Astrocyte (in vitro differentiated cells and primary cell): ENCODE results near the gene SVOPL. TPM values are rescaled to one million over a fixed set of nuclear protein-coding genes. Genes with fewer than 3 reads are reported as not detected.

Experiments
- DNase-seq: peaks from one replicate; pipeline ENCODE4 v3.0.0-alpha.2; 2010; ENCODE audit warnings: low read depth
- FAIRE-seq: peaks from 2 replicates; lab custom pipeline; 2011; peaks lifted over from hg19 to GRCh38; lab: Jason Lieb, UNC
- H2AFZ ChIP-seq: 2 replicates; pipeline ENCODE4 v1.6.0; 2012; ENCODE audit warnings: low read depth, low read length, inconsistent platforms
- H3K27ac ChIP-seq: 2 replicates; pipeline ENCODE4 v1.5.1; 2011; ENCODE audit warnings: low read depth, low read length, inconsistent platforms
- H3K27me3 ChIP-seq: 2 replicates; pipeline ENCODE4 v1.6.0; 2011; ENCODE audit warnings: low read length, inconsistent platforms; ENCODE audit not compliant: insufficient read depth
- H3K36me3 ChIP-seq: 2 replicates; pipeline ENCODE4 v1.5.1; 2011; ENCODE audit warnings: low read length, inconsistent platforms; ENCODE audit not compliant: insufficient read depth
- H3K4me1 ChIP-seq: 2 replicates; pipeline ENCODE4 v1.5.1; 2011; ENCODE audit warnings: low read length, inconsistent platforms; ENCODE audit not compliant: insufficient read depth
- H3K4me2 ChIP-seq: 2 replicates; pipeline ENCODE4 v1.6.0; 2012; ENCODE audit warnings: low read length, inconsistent platforms
- H3K4me3 ChIP-seq: 2 replicates; pipeline ENCODE4 v1.5.1; 2011; ENCODE audit warnings: low read depth, mild to moderate bottlenecking, low read length, inconsistent platforms; ENCODE audit not compliant: insufficient read depth
- H3K79me2 ChIP-seq: 2 replicates; pipeline ENCODE4 v1.6.0; 2012; ENCODE audit warnings: mild to moderate bottlenecking, low read length, inconsistent platforms; ENCODE audit not compliant: insufficient read depth
- H3K9ac ChIP-seq: 2 replicates; pipeline ENCODE4 v1.6.0; 2012; ENCODE audit warnings: mild to moderate bottlenecking, low read length, inconsistent platforms
- H3K9me3 ChIP-seq: 2 replicates; pipeline ENCODE4 v1.5.1; 2012; ENCODE audit warnings: low read depth, mild to moderate bottlenecking, low read length, inconsistent platforms; ENCODE audit not compliant: insufficient read depth
- H4K20me1 ChIP-seq: 2 replicates; pipeline ENCODE4 v1.6.0; 2012; ENCODE audit warnings: low read length, inconsistent platforms; ENCODE audit not compliant: insufficient read depth
- H3K27ac Mint-ChIP-seq: one replicate; pipeline ENCODE4 v1.8.0; 2021; ENCODE audit warnings: mild to moderate bottlenecking, mixed read lengths; ENCODE audit not compliant: unreplicated experiment
- H3K27me3 Mint-ChIP-seq: one replicate; pipeline ENCODE4 v1.8.0; 2021; ENCODE audit warnings: low read depth, mixed read lengths; ENCODE audit not compliant: unreplicated experiment
- H3K36me3 Mint-ChIP-seq: one replicate; pipeline ENCODE4 v1.8.0; 2021; ENCODE audit warnings: low read depth, mixed read lengths; ENCODE audit not compliant: unreplicated experiment
- H3K4me1 Mint-ChIP-seq: one replicate; pipeline ENCODE4 v1.8.0; 2021; ENCODE audit warnings: low read depth, mixed read lengths; ENCODE audit not compliant: unreplicated experiment
- H3K4me3 Mint-ChIP-seq: one replicate; pipeline ENCODE4 v1.8.0; 2021; ENCODE audit warnings: mild to moderate bottlenecking, moderate library complexity, mixed read lengths; ENCODE audit not compliant: unreplicated experiment
- H3K9me3 Mint-ChIP-seq: one replicate; pipeline ENCODE4 v1.8.0; 2021; ENCODE audit warnings: mild to moderate bottlenecking, mixed read lengths; ENCODE audit not compliant: unreplicated experiment
- CTCF ChIP-seq: IDR thresholded peaks from 2 replicates; pipeline ENCODE4 v1.5.1; 2011; ENCODE audit warnings: low read depth, mild to moderate bottlenecking, inconsistent platforms, low read length, moderate library complexity; ENCODE audit not compliant: insufficient read depth
- EZH2 ChIP-seq: IDR thresholded peaks from 2 replicates; pipeline ENCODE4 v1.6.1; 2012; ENCODE audit warnings: mild to moderate bottlenecking, low read length, inconsistent platforms; ENCODE audit not compliant: insufficient read depth
- total RNA-seq: library from RNA; stranded (reverse); gene quantifications from 2 replicates; pipeline ENCODE4 v1.2.1, GENCODE V29; 2021

SVOPL gene
- total RNA-seq, 1 donor from 2014 or later: 0.34 TPM

- Histone ChIP-seq H3K27me3 (no peaks in the 10 kb centered on the region), H3K9me3 (no peaks in the 10 kb centered on the region), H3K4me3 (no peak overlapping the region), H3K9ac (no peak overlapping the region), H3K36me3 (no peaks in the 10 kb centered on the region), H2AFZ (peak overlapping the region; percentile 65), H3K27ac (no peak overlapping the region), H4K20me1 (no peaks in the 10 kb centered on the region), H3K4me1 (no peaks in the 10 kb centered on the region), H3K4me2 (peak overlapping the region; percentile 51), H3K79me2 (no peaks in the 10 kb centered on the region)
- Mint-ChIP-seq H3K9me3 (peaks cover 4% of the 10 kb centered on the region), H3K4me1 (peaks cover 24% of the 10 kb centered on the region), H3K27me3 (no peaks in the 10 kb centered on the region), H3K4me3 (no peak overlapping the region), H3K36me3 (no peaks in the 10 kb centered on the region), H3K27ac (peak overlapping the region; percentile 6)
- DNase-seq (peak; percentile 44), FAIRE-seq (no peak)
- TF ChIP-seq EZH2 (no peak), CTCF (no peak)
Observed at GRCh38 chr7:138608275-138608674, 92.9 kb downstream of the SVOPL start.

- H3K27me3 ChIP-seq: no peaks in the 10 kb centered on the region
- H3K4me2 ChIP-seq: peak overlapping the region; percentile 51
- peaks cover 32% of the 10 kb centered on the region for H3K4me1 Mint-ChIP-seq
- no peak for FAIRE-seq
- H3K27ac Mint-ChIP-seq: peak overlapping the region; percentile 70
- no peaks in the 10 kb centered on the region for H3K36me3 Mint-ChIP-seq
- no peaks in the 10 kb centered on the region for H3K4me1 ChIP-seq
- DNase-seq: no peak
- no peaks in the 10 kb centered on the region for H3K27me3 Mint-ChIP-seq
- H3K9me3 Mint-ChIP-seq: peaks cover 4% of the 10 kb centered on the region
- H3K9me3 ChIP-seq: no peaks in the 10 kb centered on the region
- no peak overlapping the region for H3K9ac ChIP-seq
- no peak overlapping the region for H2AFZ ChIP-seq
- H3K4me3 Mint-ChIP-seq: no peak overlapping the region
- no peaks in the 10 kb centered on the region for H3K79me2 ChIP-seq
- H3K36me3 ChIP-seq: no peaks in the 10 kb centered on the region
- no peak overlapping the region for H3K27ac ChIP-seq
- H3K4me3 ChIP-seq: no peak overlapping the region
- no peaks in the 10 kb centered on the region for H4K20me1 ChIP-seq
- TF ChIP-seq EZH2 (no peak), CTCF (no peak)
Observed at GRCh38 chr7:138607216-138608126, 93.7 kb downstream of the SVOPL start.

DNA sequence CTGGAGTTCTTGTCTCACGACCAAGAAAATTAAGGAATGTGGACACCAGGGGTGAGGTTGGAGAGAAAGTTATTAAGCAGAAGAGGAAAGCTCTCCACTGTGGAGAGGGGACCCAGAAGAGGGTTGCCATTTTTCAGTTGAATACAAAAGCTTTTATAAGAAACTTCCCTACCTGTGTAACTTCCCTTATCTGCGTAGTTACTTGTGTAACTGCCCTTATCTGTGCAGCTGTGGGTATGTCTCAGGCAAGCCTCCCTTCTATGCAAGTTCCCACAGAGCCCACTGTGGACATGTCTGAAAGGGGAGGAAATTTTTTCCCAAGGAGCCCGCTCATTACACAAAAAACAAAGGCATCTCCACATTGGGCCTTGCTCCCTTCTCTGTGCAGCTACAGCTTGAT lies 94.9 kb downstream of the SVOPL start:
- DNase-seq (no peak), FAIRE-seq (no peak)
- H3K27ac Mint-ChIP-seq: no peak overlapping the region
- no peaks in the 10 kb centered on the region for H3K79me2 ChIP-seq
- H3K27me3 Mint-ChIP-seq: no peaks in the 10 kb centered on the region
- TF ChIP-seq EZH2 (no peak), CTCF (no peak)
- H2AFZ ChIP-seq: no peak overlapping the region
- no peak overlapping the region for H3K4me3 ChIP-seq
- no peak overlapping the region for H3K27ac ChIP-seq
- no peak overlapping the region for H3K4me2 ChIP-seq
- H4K20me1 ChIP-seq: no peaks in the 10 kb centered on the region
- no peaks in the 10 kb centered on the region for H3K36me3 Mint-ChIP-seq
- no peak overlapping the region for H3K9ac ChIP-seq
- no peaks in the 10 kb centered on the region for H3K4me1 ChIP-seq
- no peaks in the 10 kb centered on the region for H3K9me3 ChIP-seq
- peaks cover 4% of the 10 kb centered on the region for H3K9me3 Mint-ChIP-seq
- no peaks in the 10 kb centered on the region for H3K36me3 ChIP-seq
- H3K4me3 Mint-ChIP-seq: no peak overlapping the region
- H3K27me3 ChIP-seq: no peaks in the 10 kb centered on the region
- H3K4me1 Mint-ChIP-seq: peaks cover 33% of the 10 kb centered on the region
